HFFc6 (cell line): ENCODE results near the gene DNAJB8. TPM values are rescaled to one million over a fixed set of nuclear protein-coding genes. Genes with fewer than 3 reads are reported as not detected.

Experiments
- DNase-seq: peaks from one replicate; pipeline ENCODE4 v3.0.0-alpha.2; 2018
- H3K27ac Mint-ChIP-seq: 2 replicates; pipeline ENCODE4 v1.8.0; 2020; ENCODE audit warnings: mild to moderate bottlenecking, mixed read lengths
- H3K27me3 Mint-ChIP-seq: 2 replicates; pipeline ENCODE4 v1.8.0; 2021; ENCODE audit warnings: mild to moderate bottlenecking, moderate library complexity, mixed read lengths; ENCODE audit not compliant: insufficient read depth
- H3K36me3 Mint-ChIP-seq: 2 replicates; pipeline ENCODE4 v1.8.0; 2021; ENCODE audit warnings: low read depth, mixed read lengths
- H3K4me1 Mint-ChIP-seq: 2 replicates; pipeline ENCODE4 v1.8.0; 2020; ENCODE audit warnings: low read depth, mixed read lengths
- H3K4me3 Mint-ChIP-seq: 2 replicates; pipeline ENCODE4 v1.8.0; 2020; ENCODE audit warnings: mild to moderate bottlenecking, moderate library complexity, mixed read lengths
- H3K9me3 Mint-ChIP-seq: 2 replicates; pipeline ENCODE4 v1.8.0; 2020; ENCODE audit warnings: mild to moderate bottlenecking, mixed read lengths
- CTCF ChIP-seq: fragments of 200-600 bp; sonication (generic); IDR thresholded peaks from 2 replicates; pipeline ENCODE4 v1.5.0; 2021; ENCODE audit warnings: antibody characterized with exemption, mild to moderate bottlenecking
- total RNA-seq, 6 experiments: library from RNA; stranded (reverse); fragmentation: NEBNext Ultra II Directional; extraction: Animal tissue kit (Norgen Biotek cat#: 25700); gene quantifications; 2 replicates in 1 of 6; 3 replicates in 5 of 6; pipeline ENCODE4 v1.2.3, GENCODE V29; 2021

Gene DNAJB8
- total RNA-seq, 6 experiments from 2014 or later, result not detected

- Mint-ChIP-seq H3K36me3 (peaks cover 9% of the 10 kb centered on the region; the same call in 1 of the 2 replicates), H3K27ac (no peak overlapping the region), H3K4me1 (peaks cover 1% of the 10 kb centered on the region), H3K4me3 (no peak overlapping the region), H3K27me3 (peaks cover 4% of the 10 kb centered on the region), H3K9me3 (no peaks in the 10 kb centered on the region)
- no peak for DNase-seq
- no peak for TF ChIP-seq CTCF
These were observed 38.5 kb upstream of the DNAJB8 start for GRCh38 chr3:128504963-128505730.

- TF ChIP-seq CTCF, result no peak
- Mint-ChIP-seq H3K4me1 (peaks cover 7% of the 10 kb centered on the region), H3K27me3 (peaks cover 4% of the 10 kb centered on the region), H3K9me3 (no peaks in the 10 kb centered on the region; the same call in 1 of the 2 replicates), H3K4me3 (no peak overlapping the region), H3K27ac (no peak overlapping the region), H3K36me3 (peaks cover 16% of the 10 kb centered on the region)
- DNase-seq, result no peak
These were observed 37.8 kb upstream of the DNAJB8 start for GRCh38 chr3:128504533-128504915.

- Mint-ChIP-seq H3K27me3 (peaks cover 4% of the 10 kb centered on the region), H3K9me3 (no peaks in the 10 kb centered on the region; the same call in 1 of the 2 replicates), H3K36me3 (peaks cover 20% of the 10 kb centered on the region), H3K27ac (no peak overlapping the region), H3K4me1 (peaks cover 8% of the 10 kb centered on the region), H3K4me3 (no peak overlapping the region; the same call in 1 of the 2 replicates)
- no peak for TF ChIP-seq CTCF
- DNase-seq, result no peak
These were observed 37.3 kb upstream of the DNAJB8 start for GRCh38 chr3:128503751-128504532.

- H3K27ac Mint-ChIP-seq, result no peak overlapping the region
- H3K36me3 Mint-ChIP-seq, result peaks cover 25% of the 10 kb centered on the region
- peaks cover 13% of the 10 kb centered on the region for H3K4me1 Mint-ChIP-seq
- no peaks in the 10 kb centered on the region; the same call in 1 of the 2 replicates for H3K9me3 Mint-ChIP-seq
- TF ChIP-seq CTCF, result no peak
- no peak for DNase-seq
- peaks cover 5% of the 10 kb centered on the region for H3K27me3 Mint-ChIP-seq
- no peak overlapping the region for H3K4me3 Mint-ChIP-seq
These were observed 36.5 kb upstream of the DNAJB8 start for GRCh38 chr3:128503164-128503651.

- Mint-ChIP-seq H3K9me3 (no peaks in the 10 kb centered on the region; the same call in 1 of the 2 replicates), H3K27ac (no peak overlapping the region), H3K36me3 (peaks cover 25% of the 10 kb centered on the region), H3K4me3 (no peak overlapping the region), H3K4me1 (peaks cover 14% of the 10 kb centered on the region), H3K27me3 (peaks cover 8% of the 10 kb centered on the region)
- no peak for TF ChIP-seq CTCF
- DNase-seq, result no peak
These were observed 36.0 kb upstream of the DNAJB8 start for GRCh38 chr3:128502712-128503111.
